GM13977 (cell line): Measurements from ENCODE around the gene AFAP1L2.

ENCODE experiments used
- DNase-seq: peaks from one replicate; pipeline ENCODE4 v3.0.0; 2012; ENCODE audit warnings: low spot score
- in situ Hi-C: fragments of 300-500 bp; cut with MboI; formaldehyde crosslinking; loops from one replicate; pipeline ENCODE4 v1.12.0; 2022; ENCODE audit warnings: low sequenced_read_pairs, low pct_unique_long_range_greater_than_20kb, mixed read lengths, inconsistent platforms; ENCODE audit not compliant: unreplicated experiment
- TF ChIP-seq, protein P1 (sequence below): IDR thresholded peaks from 2 replicates; pipeline ENCODE4 v1.5.1; 2012; ENCODE audit warnings: mild to moderate bottlenecking, control low read depth; ENCODE audit not compliant: insufficient read depth; ENCODE audit errors: extremely low read depth, missing control alignments

The AFAP1L2 gene

DNA sequence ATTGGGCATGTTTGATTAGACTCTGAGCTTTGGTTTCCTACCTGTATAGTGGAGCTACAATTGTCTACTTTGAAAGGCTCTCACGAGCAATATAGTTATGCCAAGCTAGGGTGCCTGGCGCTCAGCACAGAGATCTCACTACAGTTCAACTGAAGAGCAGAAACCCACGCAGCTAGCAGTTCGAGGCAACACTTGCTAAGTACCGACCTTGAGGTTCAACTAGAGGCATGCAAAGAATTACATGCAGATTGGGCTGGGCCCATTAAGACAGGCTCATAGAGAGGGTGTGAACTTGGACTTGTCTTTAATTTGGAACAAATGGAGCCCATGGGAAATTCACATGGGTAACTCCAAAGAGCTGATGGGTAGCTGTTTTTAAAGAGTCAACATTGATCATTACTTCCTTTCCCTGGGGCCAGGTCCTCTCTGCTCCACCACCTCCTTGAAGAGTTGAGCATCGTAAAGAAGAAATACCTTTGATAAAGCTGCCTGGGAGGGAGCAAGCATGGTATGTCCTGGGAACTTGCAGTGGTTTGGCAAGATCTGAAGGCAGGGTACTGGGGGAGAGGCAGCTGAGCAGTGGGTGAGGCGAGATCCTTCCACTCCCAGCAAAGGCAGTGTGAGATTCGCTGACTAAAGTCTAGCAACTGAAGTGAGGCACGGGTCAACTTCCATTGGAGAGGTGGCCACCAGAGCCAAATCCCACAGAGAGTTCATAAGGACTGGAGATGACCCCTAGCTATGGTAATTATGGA lies 25.5 kb upstream of the AFAP1L2 start:
- in situ Hi-C loops = no loop called here
- no peak for DNase-seq
- TF ChIP-seq, protein P1, sequence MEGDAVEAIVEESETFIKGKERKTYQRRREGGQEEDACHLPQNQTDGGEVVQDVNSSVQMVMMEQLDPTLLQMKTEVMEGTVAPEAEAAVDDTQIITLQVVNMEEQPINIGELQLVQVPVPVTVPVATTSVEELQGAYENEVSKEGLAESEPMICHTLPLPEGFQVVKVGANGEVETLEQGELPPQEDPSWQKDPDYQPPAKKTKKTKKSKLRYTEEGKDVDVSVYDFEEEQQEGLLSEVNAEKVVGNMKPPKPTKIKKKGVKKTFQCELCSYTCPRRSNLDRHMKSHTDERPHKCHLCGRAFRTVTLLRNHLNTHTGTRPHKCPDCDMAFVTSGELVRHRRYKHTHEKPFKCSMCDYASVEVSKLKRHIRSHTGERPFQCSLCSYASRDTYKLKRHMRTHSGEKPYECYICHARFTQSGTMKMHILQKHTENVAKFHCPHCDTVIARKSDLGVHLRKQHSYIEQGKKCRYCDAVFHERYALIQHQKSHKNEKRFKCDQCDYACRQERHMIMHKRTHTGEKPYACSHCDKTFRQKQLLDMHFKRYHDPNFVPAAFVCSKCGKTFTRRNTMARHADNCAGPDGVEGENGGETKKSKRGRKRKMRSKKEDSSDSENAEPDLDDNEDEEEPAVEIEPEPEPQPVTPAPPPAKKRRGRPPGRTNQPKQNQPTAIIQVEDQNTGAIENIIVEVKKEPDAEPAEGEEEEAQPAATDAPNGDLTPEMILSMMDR = no peak

DNA sequence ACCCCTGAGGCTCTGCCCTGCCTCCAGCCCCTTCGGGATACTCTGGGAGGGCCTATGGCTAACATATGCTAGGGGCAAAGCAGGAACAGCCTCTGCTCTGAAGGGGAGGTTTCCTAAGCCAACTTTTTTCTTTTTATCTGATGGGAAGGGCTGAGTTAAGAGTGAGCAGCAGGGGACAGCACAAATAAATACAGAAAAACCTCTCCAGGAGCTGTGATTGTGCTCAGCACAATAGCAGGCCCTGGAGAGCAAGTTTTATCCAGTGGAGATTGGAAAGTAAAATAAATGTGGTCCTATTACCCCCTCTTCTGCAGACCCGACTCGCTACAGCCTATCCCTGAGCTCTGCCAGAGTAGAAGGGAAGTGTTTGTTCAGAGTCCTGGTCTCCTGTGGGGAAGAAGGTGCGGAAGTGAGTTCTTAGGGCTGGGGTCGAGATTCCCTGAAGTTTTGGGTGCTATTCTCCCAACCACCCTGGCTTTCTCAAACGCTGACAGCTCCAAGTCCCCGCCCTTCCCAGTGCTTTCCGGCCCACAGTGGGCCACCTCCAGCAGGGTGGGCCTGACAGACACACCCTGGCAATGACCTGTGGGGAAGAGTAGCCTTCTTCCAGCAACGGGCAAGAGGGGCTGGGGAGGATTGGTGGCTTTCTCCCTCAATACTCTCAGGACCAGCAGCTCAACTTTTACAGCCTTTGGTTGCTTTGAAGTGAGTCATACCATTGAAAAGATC lies 23.0 kb upstream of the AFAP1L2 start:
- in situ Hi-C loops = no loop called here
- no peak for DNase-seq
- TF ChIP-seq, protein P1 = no peak

DNA sequence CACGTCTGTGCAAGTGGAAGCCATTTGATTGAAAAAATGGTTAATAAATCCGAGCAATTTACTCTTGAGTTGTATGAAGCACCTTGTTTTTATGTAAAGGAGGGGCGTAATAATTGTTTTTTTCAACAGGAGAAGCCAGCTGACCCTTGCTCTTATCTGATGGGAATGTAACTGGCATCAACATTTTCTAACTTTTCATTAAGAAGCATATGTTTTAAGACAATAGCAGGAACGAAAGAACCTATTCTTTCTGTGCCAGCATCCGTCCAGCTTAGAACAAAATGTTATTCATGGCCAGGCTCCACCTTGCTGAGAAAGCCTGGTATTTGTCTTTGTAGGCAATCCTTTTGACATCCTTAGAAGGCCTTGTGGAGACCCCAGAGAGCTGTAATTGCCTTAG lies 22.2 kb upstream of the AFAP1L2 start:
- TF ChIP-seq, protein P1 = no peak
- in situ Hi-C loops = no loop called here
- no peak for DNase-seq

DNA sequence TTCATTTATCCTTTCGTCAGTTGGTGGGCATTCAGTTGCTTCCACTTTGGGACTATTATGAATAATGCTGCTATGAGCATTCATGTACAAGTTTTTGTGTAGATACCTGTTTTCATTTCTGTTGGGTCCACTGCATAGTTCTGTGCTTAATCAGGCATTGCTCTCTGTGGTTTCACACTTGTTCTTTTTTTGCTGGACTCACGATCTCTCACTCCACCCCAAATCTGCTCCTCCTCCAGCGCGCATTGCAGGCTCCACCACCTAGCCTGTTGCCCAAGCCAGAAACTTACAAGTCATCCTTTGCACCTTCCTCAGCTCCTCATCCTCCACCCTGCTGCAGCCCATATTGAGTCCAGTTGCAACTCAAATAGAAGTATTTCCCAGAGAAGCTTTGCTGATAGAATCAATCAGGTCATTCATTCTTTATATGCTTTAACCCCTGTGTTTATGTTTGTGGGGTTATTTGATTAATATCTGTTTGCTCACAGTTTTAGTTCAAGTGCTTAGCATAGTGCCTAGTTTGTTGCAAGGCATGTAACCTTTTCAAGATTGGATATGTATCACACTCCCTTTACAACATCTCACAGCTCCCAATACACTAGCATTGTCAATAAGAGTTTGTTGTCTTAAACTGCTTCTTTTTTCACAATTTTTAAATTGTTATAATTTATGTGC lies 16.6 kb upstream of the AFAP1L2 start:
- TF ChIP-seq, protein P1 = no peak
- no peak for DNase-seq
- in situ Hi-C loops = no loop called here

DNA sequence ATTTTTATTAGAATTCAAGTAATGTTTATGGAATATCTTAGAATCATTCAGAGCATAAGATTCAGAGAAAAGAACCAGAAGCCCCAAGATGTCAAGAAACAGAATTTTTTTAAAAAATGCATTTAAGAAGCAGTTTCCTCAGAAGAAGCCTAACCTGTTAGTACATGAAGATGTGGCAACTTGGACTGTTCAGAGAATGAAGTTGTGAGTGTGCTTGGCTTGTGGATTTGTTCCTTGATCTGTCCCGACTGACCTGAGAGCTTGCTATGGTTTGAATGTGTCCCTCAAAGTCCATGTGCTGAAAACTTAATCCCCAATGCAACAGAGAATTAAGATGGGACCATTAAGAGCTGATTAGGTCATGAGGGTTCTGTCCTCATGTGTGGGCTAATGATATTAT lies 13.8 kb upstream of the AFAP1L2 start:
- TF ChIP-seq, protein P1 = no peak
- DNase-seq = no peak
- in situ Hi-C loops = no loop called here

DNA sequence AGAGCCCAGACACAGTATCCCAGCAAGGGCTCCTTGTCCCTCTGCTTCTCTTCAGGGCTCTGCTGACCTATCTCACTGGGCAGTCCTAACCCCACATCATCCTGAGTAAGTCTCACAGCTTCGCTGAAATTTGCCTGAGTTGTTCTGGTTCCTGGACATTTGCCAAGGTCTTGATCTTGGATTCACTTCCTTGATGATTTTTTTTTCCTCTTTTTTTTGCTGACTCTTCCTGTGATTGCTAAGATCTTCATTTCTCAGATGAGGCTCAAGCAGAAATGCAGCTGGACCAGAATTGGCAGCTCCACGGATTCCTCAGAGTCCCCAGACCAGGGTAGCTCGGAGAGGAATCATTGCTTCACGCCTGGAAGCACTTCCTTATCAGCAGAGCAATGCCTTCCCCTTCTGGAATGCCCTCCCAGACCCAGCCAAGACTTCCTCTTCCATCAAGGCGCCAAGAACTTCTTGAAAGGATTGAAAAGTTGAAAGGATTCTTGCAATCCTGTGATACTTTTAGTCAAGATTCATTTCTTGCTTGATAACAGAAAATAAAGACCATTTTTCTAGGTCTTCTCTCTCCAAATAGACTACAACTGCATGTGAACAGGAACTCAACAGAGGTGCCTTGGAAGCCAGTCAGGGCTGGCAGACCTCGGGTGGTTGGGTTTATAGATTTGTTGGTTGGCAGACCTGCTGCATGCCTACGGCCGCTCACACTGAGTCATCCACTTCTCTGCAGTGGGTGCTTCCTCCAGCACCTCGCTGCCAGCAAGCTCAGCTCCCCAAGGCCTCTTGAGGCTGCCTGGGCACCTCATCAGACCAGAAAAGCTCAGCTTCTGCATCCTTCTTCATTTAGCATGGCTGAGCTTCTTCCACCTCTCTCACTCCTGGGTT lies 8.8 kb upstream of the AFAP1L2 start:
- TF ChIP-seq, protein P1 = no peak
- no peak for DNase-seq
- in situ Hi-C loops = no loop called here
